GM10248 (cell line): ENCODE measurements around the gene TPX2.

Experiments used
- CTCF ChIA-PET: fragments of 300-600 bp; sonication (Branson Sonifier 250); formaldehyde crosslinking; extraction: SDS; loops from one replicate; lab custom pipeline; 2021; ENCODE audit warnings: antibody characterized with exemption; lab: Yijun Ruan, JAX
- POLR2A ChIA-PET: fragments of 350-650 bp; sonication (Branson Sonifier 250); formaldehyde crosslinking; extraction: SDS; loops from one replicate; lab custom pipeline; 2020; ENCODE audit warnings: antibody characterized with exemption; lab: Yijun Ruan, JAX
- DNase-seq: peaks from one replicate; pipeline ENCODE4 v3.0.0; 2012; ENCODE audit errors: extremely low spot score
- TF ChIP-seq, protein P1 (sequence below): IDR thresholded peaks from 2 replicates; pipeline ENCODE4 v1.5.1; 2012; ENCODE audit warnings: mild to moderate bottlenecking, low read depth; ENCODE audit errors: extremely low read depth, missing control alignments, control extremely low read depth

TPX2 gene

DNA sequence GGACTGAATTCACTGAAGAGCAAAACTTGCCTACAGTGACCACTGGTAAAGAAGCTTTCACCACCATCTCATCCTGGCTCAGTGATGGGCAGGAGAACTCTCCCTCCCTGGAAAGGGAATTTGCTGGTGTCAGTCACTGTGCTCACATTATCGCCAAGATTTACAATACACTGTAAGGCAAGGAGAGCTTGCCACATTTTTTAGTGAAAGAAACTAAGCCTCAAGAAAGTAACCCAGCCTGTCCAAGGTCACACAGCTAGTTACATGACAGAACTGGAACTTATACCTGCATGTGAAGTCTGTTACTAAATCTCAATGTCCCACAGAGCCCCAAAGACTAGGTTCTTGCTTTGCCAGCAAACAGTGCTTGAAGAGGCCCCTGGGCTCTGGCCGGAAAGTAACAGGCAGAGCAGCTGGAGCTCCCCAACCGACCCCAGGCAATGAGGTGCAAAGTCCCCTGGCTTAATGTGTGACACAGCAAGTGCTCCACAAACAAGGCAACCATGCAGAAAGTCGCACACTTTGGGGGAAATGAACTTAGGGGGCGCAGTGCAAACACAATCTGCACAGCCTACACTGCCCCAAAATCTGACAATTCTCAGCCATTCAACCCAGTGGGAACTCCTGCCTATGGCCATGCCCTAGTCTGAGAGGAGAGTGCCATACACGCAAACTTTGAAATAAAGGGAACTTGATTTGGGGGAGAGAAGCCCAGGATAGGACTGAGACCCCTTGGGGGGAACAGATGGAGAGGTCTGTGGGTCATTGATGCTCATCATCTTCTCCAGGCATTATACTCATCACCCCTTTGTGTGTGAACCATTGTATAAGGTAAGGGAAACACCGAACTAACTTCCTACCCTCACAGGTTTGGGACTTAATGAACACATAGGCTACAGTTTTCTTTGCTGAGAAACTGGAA, 18.3 kb upstream of the TPX2 start:
- DNase-seq, result peak; percentile 30
- CTCF ChIA-PET, result interaction anchor here (0.8 to 10.9 kb wide), 21 partner anchors 8 to 161 kb away, joined by 3 to 429 read pairs (median 8); partner anchors contain the start of genes COX4I2 and TPX2
- TF ChIP-seq, protein P1, sequence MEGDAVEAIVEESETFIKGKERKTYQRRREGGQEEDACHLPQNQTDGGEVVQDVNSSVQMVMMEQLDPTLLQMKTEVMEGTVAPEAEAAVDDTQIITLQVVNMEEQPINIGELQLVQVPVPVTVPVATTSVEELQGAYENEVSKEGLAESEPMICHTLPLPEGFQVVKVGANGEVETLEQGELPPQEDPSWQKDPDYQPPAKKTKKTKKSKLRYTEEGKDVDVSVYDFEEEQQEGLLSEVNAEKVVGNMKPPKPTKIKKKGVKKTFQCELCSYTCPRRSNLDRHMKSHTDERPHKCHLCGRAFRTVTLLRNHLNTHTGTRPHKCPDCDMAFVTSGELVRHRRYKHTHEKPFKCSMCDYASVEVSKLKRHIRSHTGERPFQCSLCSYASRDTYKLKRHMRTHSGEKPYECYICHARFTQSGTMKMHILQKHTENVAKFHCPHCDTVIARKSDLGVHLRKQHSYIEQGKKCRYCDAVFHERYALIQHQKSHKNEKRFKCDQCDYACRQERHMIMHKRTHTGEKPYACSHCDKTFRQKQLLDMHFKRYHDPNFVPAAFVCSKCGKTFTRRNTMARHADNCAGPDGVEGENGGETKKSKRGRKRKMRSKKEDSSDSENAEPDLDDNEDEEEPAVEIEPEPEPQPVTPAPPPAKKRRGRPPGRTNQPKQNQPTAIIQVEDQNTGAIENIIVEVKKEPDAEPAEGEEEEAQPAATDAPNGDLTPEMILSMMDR, result peak; percentile 29
- POLR2A ChIA-PET, result no interaction called here

- ChIA-PET POLR2A (interaction anchor here (1.4 to 3.1 kb wide), 2 partner anchors 36 to 60 kb away, joined by 4 to 20 read pairs; no protein-coding TSS in a partner anchor), CTCF (interaction anchor here (1.3 to 10.9 kb wide), 15 partner anchors 9 to 154 kb away, joined by 3 to 429 read pairs (median 46); partner anchors contain the start of genes COX4I2, ID1 and TPX2)
- no peak for DNase-seq
- TF ChIP-seq, protein P1, result no peak
Observed at GRCh38 chr20:31721408-31722256, 17.5 kb upstream of the TPX2 start.

- ChIA-PET POLR2A (interaction anchor here (0.9 to 3.1 kb wide), 4 partner anchors 24 to 61 kb away, joined by 3 to 20 read pairs (median 4); no protein-coding TSS in a partner anchor), CTCF (interaction anchor here (1.0 to 10.9 kb wide), 28 partner anchors 9 to 155 kb away, joined by 3 to 429 read pairs (median 16); partner anchors contain the start of genes COX4I2, ID1 and TPX2)
- TF ChIP-seq, protein P1, result peak; percentile 30
- peak; percentile 48 for DNase-seq
Observed at GRCh38 chr20:31722257-31723068, 16.6 kb upstream of the TPX2 start, which contains the start of gene BCL2L1. TSS of gene BCL2L1 (minus strand) at chr20:31722868. CDS start at chr20:31722218, 650 bp downstream.

DNA sequence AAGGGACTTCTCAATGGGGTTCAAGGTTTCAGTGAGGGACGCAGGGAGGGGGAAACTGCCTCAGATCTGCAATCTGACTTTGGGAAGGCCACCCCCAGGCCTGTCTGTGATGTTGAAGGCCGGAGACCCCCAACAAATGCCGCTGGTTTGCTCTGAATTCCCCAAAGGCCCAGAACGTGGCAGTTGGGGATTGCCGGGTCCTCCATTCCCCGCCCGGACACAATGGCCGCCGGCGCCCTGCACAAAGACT, 16.1 kb upstream of the TPX2 start:
- ChIA-PET POLR2A (interaction anchor here (0.9 to 3.1 kb wide), 4 partner anchors 24 to 61 kb away, joined by 3 to 20 read pairs (median 4); no protein-coding TSS in a partner anchor), CTCF (interaction anchor here (0.7 to 10.9 kb wide), 36 partner anchors 10 to 169 kb away, joined by 3 to 429 read pairs (median 10); partner anchors contain the start of genes COX4I2, ID1 and TPX2)
- TF ChIP-seq, protein P1, result no peak

DNA sequence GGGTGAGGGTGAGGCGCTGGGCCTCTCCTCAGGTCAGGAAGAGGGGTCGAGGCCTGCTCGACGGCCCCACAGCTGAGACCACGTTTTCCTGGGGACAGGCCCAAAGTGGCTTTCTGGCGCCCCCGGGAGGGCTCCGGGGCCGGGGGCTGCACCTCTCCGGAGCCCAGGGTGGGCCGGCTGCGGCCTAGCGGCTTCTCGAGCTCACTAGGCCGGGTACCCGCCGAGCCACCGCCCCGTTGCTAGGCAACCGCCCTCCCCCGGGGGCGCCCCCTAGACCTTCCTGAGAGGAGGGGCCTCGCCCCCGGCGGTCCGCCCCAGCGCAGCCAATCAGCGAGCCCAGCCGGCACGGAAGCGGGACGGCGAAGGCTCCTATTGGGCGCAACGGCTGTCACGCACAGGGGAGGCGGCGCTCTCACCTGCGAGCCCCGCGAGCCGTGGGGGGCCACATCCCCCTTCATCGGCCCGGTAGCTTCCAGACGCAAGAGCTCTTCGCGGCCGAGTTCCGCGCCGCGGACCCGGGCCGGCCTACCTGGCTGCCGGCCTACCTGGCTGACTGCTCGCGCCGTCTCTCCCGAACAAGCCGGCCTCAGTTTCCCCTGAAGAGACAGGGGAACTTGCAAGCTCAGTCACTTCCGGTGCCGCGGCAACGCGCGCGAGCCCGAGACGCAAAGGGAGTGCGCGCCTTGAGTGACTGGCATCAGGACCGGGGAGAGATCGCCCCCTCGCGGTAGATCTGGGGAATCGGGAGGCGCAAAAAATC, 15.6 kb upstream of the TPX2 start:
- POLR2A ChIA-PET, result interaction anchor here (0.9 to 3.1 kb wide), 5 partner anchors 25 to 62 kb away, joined by 3 to 20 read pairs (median 4); no protein-coding TSS in a partner anchor
- CTCF ChIA-PET, result interaction anchor here (0.7 to 10.9 kb wide), 50 partner anchors 10 to 386 kb away, joined by 3 to 429 read pairs (median 6); partner anchors contain the start of genes COX4I2, ID1, TM9SF4 and TPX2
- DNase-seq, result peak; percentile 100
- TF ChIP-seq, protein P1, result peak; percentile 85

More for the DNA sequence above, 16.1 kb upstream of the TPX2 start:
- DNase-seq, result no peak
